C1 segment of cervical spinal cord (tissue), 14 donors: ENCODE measurements around the gene DSC1.

Experiments
- DNase-seq, 14 donors: peaks; one replicate each; lab custom pipeline; 2025; lab: John Stamatoyannopoulos, UW

Gene DSC1

DNA sequence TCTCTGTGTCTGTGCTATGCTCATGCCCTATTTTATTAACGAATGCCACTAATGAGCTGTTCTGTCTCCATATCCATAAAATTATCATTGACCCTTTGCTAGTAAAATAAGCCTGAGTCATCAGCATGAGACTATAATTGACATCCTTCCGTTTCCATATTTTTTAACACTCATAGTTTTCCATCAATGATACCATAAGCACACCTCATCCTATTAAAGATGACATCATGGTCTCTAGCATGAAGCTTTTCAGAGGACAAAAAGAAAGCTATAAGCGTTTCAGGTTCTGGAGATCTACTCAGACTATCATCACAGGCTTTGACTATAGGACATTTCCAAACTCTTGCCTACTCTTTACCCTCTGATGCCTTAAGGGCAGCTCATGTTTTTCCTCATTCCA, 59.2 kb downstream of the DSC1 start:
- DNase-seq: no peak

GRCh38 chr18:31102941-31103340, 59.7 kb downstream of the DSC1 start:
- no peak for DNase-seq

DNA sequence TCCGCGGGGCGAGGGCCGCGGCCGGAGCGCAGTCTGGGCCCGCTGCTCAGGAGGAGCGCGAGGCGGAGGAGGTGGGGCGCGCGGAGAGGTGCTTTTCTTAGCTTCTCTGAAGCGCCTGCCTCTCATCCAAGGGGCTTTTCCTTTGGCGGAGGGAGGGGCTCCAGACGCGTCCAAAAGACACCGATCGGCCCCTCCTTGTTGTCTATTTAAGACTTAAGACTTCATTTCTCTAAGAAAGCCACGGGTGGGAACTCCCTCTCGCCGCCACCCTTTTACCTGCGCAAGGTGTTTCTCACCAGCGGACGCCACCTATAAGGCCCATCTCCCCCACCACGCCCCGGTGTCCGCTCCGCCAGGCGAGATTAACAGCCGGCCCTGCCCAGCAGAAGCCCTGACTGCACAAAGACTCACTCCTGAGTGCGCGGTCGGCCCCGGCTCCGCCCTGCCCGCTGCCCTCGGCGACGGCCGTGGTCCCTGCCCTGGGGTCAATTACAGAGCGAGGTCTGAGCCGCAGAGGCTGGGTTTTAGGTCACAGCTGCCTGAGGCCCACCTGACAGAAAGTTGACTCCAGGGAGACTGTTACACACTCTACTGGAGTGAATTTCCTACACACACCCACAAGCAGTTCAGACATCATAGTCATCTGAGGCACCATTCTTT, 60.5 kb downstream of the DSC1 start, which contains the start of gene DSC2:
Gene DSC2, minus strand, starts transcription at position 397 of the 660 bp plus-strand sequence. CDS start 450 bp downstream, outside the sequence.
- DNase-seq: peak in 4 of 14 donors; percentile 2 to 25 (median 12)

GRCh38 chr18:31101183-31102024, 61.3 kb downstream of the DSC1 start:
- peak in 9 of 14 donors; percentile 27 to 72 (median 37) for DNase-seq

DNA sequence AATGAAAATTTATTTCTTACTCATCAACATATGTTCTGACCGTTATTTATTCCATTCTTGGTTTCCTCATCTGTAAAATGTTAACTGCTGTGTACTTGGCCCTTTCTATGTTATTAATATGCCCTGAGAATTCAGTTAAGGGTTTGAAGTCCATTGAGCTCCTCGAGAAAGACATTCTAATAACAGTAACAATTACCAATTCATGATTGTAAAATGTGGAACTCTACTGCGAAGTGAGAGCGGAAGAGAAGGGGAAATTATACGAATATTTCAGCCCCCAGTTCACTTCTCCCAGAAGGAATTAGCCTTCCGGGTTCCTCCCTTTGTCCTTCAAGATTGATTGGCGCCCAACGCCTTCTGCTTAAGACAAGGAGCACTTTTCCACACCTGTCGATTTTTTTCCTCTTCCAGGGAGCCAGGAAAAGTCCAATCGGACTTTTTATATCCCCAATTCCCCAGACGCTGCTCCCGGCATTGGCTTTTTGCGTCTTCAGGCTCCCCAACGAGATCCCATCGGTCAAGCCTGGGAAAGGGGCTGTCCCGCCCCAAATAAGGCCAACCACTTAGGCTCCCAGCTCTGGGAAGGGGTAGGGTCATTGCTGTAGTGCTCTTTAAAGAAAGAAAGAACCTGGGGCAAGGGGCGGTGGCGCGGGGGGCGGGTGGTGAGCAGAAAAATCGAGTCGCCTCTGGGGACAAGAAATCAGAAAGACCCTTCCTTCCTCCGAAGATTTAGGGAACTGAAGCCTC, 62.0 kb downstream of the DSC1 start:
- peak in 2 of 14 donors; percentile 25 to 34 for DNase-seq

- DNase-seq: no peak
These were observed 63.0 kb downstream of the DSC1 start for GRCh38 chr18:31099450-31100230.

- no peak for DNase-seq
These were observed 63.8 kb downstream of the DSC1 start for GRCh38 chr18:31098878-31099277.

DNA sequence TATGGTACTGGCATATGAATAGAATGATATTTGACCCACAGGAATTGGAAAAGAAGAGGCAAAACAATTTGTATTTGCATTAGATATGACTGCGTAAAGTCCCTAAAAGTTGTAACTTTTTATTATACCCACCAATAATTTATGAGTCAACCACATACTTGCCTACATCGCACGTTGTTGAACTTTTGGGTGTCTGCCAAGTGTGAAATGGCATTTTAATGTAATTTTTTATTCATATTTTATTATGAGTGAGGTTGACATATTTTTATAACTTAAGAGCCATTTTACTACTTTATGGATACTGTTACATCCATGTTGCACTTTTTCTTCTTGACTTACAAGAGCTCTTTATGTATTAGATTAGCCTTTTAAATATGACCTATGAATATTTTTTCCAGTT, 65.0 kb downstream of the DSC1 start:
- no peak for DNase-seq

DNA sequence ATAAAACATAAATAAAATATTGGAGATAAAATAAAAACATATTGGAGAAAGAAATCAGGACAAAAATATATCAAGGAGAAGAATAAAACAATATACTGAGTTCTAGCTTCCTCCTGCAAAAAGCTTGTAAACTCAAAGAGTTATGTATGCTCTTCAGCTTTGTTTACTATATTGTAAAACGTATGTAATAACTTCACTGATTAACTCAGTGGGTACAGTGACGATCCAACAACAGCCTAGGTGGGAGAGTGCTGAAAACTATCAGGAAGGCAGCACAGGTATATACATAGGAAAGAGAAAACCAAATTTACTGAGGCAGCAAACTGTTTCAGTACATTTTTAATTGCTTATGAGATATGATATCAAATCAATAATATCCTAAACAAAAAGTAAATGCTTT, 68.8 kb downstream of the DSC1 start:
- no peak for DNase-seq

DNA sequence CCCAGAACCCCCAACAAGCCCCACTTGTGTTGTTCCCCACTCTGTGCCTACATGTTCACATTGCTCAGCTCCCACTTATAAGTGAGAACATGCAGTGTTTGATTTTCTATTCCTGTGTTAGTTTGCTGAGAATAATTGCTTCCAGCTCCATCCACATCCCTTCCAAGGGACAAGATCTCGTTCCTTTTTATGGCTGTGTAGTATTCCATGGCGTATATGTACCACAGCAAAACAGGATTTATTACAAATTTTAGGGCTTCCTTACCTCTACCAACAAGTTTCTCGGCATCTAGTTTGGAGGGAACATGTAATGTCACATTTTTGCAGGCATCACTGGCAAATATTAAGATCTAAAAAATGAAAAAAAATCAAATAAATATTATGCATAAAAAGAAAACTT, 69.4 kb downstream of the DSC1 start:
- no peak for DNase-seq

- DNase-seq: no peak
These were observed 71.3 kb downstream of the DSC1 start for GRCh38 chr18:31091350-31091749.

DNA sequence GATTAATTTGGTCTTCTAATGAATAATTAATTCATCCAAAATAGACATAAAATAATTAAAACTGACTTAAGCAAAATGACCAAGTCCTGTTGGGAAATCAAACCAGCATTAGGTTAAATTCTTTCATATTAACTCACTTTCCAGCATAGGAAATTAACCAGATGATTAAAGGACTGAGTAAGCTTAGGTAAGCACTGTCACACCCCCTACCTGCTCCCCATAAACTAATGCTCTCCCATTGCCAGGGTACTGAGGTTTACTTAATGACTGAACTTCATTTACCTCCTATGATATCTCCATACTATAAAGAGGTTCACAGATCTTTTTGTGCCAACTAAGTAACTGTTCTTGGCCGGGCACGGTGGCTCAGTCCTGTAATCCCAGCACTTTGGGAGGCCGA, 74.1 kb downstream of the DSC1 start:
- no peak for DNase-seq

DNA sequence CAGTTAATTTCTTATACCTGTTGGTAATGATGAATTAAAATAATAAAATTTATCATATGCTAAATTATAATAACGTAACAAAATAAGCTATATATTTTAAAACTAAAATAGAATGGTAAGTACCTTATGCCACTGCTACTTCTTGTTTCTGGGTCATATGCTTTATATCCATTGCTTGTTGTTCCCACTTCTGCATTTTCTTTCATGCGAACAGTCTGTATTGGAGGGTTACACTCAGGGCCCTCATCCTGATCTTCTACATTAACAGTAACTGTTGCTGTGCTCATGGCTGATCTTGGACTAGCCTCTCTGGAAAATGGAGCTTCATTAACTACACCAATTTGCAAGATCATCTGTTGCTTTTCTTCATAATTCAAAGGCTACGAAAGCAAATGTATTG, 82.7 kb downstream of the DSC1 start:
- DNase-seq: no peak
